Body of pancreas (tissue), 4 donors: Measurements from ENCODE around the gene FAM3A.

Experiments used
- POLR2A ChIP-seq, 3 donors: fragments of 450-650 bp; IDR thresholded peaks; one replicate each; pipeline ENCODE4 v1.6.1; 2016; ENCODE audit warnings: antibody characterized with exemption in 3 of 3, mild to moderate bottlenecking in 2 of 3
- TF ChIP-seq, protein P1 (sequence below), 7 experiments: fragments of 450-650 bp in 4 of 7; fragments of 200-600 bp in 3 of 7; sonication (generic) in 3 of 7; IDR thresholded peaks; one replicate each; pipeline ENCODE4 v1.5.1; 2016 to 2019; ENCODE audit warnings: antibody characterized with exemption in 7 of 7

DNA sequence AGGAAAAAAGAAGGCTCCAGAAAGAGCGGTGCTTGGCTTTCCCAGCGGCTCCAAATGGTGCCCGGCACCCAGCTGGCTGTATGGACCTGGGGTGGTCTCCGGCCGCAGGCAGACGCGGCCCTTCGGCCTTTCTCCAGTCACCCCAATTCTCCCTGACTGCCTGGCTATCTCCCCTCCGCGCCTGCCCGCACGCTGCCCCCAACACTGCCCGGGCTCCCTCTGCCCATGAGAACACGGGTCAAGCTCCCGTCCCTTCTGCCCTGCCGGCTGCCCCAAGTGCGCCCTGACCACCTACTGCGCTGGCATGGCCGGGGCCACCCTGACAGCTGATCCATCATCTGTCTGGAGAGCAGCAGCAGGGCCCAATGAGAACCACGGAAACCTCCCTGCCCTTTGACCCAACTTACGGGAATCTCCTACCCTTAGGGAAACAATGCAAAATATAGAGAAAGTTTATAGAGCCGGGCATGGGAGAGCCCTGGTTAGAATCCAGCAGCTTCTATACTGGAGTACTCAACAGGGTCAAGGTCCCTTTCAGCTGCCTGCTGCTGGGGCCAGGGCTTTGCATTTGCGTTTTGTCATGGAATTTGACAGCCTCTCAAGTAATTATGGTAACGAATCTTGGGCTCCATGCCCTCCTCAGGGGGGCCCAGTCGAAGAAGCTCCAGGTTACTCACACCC lies 1.2 kb upstream of the FAM3A start:
- TF ChIP-seq, protein P1, sequence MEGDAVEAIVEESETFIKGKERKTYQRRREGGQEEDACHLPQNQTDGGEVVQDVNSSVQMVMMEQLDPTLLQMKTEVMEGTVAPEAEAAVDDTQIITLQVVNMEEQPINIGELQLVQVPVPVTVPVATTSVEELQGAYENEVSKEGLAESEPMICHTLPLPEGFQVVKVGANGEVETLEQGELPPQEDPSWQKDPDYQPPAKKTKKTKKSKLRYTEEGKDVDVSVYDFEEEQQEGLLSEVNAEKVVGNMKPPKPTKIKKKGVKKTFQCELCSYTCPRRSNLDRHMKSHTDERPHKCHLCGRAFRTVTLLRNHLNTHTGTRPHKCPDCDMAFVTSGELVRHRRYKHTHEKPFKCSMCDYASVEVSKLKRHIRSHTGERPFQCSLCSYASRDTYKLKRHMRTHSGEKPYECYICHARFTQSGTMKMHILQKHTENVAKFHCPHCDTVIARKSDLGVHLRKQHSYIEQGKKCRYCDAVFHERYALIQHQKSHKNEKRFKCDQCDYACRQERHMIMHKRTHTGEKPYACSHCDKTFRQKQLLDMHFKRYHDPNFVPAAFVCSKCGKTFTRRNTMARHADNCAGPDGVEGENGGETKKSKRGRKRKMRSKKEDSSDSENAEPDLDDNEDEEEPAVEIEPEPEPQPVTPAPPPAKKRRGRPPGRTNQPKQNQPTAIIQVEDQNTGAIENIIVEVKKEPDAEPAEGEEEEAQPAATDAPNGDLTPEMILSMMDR (IDR thresholded peaks at IDR 0.05) = no peak
- TF ChIP-seq POLR2A (IDR thresholded peaks at IDR 0.05) = no peak
